ENCODE data around the gene R3HDM4.

Gene R3HDM4

DNA sequence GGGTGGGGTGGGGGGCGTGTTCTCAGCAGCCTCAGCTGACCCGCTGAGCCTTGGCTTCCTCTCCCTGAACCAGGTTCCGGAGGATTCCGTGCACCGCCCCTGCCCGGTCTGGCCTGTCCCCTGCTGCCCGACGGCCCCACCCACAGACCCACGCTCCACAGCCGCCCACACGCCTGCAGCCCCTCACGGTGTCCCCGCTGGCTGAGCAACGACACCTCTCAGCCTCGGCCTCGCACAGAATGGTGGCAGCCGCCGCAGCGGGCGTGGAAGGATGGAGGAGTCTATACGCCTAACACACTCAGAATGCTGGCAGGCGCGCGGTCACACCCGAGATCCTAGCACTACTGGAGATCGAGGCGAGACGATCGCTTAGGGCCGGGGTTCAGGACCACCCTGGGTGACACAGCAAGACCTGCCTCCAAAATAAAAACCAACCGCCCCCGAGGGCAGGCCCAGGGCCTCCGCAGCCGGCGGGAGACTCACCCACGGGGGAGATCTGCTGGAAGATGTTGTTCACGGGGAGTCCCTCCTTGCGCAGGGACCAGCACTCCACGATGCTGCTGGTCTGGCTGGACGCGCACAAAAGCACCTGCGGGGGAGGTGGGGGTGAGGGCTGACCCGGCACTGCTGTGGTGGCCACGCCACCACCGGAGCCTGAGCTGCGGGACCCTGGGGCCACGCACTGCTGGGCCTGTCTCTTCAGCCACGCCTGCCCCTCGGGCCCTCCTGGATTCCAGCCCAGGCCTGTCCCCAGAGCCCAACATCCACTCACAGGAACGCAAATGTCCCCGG, 28.4 kb downstream of the R3HDM4 start:
- Histone ChIP-seq H4K20me1 (ENCODE audit: insufficient read depth, low read length, poor library complexity, severe bottlenecking) (no peaks in the 10 kb centered on the region), H3K9ac (ENCODE audit: low read depth, low read length, poor library complexity, severe bottlenecking) (no peak overlapping the region), H3K9me2 (replicated peaks; ENCODE audit: low read depth, low read length) (no peaks in the 10 kb centered on the region), H3K4me3 (ENCODE audit: low read length, poor library complexity, severe bottlenecking) (no peak overlapping the region), H3K9me3 (ENCODE audit: insufficient read depth, low read depth, low read length) (no peaks in the 10 kb centered on the region), H3K27me3 (ENCODE audit: insufficient read depth, low read length, poor library complexity, severe bottlenecking) (no peaks in the 10 kb centered on the region), H3K79me2 (ENCODE audit: insufficient read depth, low read length) (no peaks in the 10 kb centered on the region), H3K36me3 (ENCODE audit: insufficient read depth, low read length) (peaks cover 2% of the 10 kb centered on the region; the same call in 1 of the 2 replicates), H3K4me1 (ENCODE audit: insufficient read depth, low read length, poor library complexity, severe bottlenecking) (no peaks in the 10 kb centered on the region), H2AFZ (ENCODE audit: low read length) (no peak overlapping the region), H3F3A (ENCODE audit: low read depth) (no peaks in the 10 kb centered on the region), H3K4me2 (ENCODE audit: low read depth, low read length, poor library complexity, severe bottlenecking) (no peak overlapping the region)
- no peak for TF ChIP-seq EZH2phosphoT487 (IDR thresholded peaks at IDR 0.05; ENCODE audit: borderline replicate concordance)
- TF ChIP-seq, protein P1, sequence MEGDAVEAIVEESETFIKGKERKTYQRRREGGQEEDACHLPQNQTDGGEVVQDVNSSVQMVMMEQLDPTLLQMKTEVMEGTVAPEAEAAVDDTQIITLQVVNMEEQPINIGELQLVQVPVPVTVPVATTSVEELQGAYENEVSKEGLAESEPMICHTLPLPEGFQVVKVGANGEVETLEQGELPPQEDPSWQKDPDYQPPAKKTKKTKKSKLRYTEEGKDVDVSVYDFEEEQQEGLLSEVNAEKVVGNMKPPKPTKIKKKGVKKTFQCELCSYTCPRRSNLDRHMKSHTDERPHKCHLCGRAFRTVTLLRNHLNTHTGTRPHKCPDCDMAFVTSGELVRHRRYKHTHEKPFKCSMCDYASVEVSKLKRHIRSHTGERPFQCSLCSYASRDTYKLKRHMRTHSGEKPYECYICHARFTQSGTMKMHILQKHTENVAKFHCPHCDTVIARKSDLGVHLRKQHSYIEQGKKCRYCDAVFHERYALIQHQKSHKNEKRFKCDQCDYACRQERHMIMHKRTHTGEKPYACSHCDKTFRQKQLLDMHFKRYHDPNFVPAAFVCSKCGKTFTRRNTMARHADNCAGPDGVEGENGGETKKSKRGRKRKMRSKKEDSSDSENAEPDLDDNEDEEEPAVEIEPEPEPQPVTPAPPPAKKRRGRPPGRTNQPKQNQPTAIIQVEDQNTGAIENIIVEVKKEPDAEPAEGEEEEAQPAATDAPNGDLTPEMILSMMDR (conservative IDR thresholded peaks at IDR 0.05; ENCODE audit: low read length) = no peak

DNA sequence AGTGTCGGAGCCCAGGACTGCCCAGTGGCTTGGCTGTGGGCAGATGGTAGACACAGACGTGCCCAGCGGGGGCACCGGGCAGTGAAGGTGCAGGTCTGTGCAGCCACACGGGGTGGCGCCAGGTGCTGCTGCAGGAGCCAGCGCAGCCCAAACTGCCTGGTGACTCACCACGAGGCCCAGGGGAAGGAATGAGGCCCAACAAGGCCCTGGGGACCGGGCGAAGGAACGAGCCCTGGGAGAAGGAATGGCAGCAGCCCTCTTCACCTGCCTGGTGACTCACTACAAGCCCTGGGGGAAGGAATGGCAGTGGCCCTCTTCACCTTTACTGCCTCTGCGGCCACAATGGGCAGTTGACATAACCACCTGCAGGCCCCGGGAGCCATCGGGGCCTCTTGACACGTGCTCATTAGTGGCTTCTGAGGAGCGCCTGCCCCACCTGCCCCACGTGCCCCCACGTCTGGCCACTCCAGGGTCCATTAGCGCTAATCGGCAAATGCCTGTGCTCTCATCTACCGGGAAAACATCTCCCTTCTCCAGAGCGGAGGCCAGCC, 29.3 kb downstream of the R3HDM4 start:
- Histone ChIP-seq H3K9ac (ENCODE audit: low read depth, low read length, poor library complexity, severe bottlenecking) (no peak overlapping the region), H3K9me2 (replicated peaks; ENCODE audit: low read depth, low read length) (no peaks in the 10 kb centered on the region), H3K4me1 (ENCODE audit: insufficient read depth, low read length, poor library complexity, severe bottlenecking) (no peaks in the 10 kb centered on the region), H3K36me3 (ENCODE audit: insufficient read depth, low read length) (peaks cover 2% of the 10 kb centered on the region; the same call in 1 of the 2 replicates), H3K4me3 (ENCODE audit: low read length, poor library complexity, severe bottlenecking) (no peak overlapping the region), H3K79me2 (ENCODE audit: insufficient read depth, low read length) (no peaks in the 10 kb centered on the region), H3K4me2 (ENCODE audit: low read depth, low read length, poor library complexity, severe bottlenecking) (no peak overlapping the region), H3K27me3 (ENCODE audit: insufficient read depth, low read length, poor library complexity, severe bottlenecking) (no peaks in the 10 kb centered on the region), H4K20me1 (ENCODE audit: insufficient read depth, low read length, poor library complexity, severe bottlenecking) (no peaks in the 10 kb centered on the region), H3F3A (ENCODE audit: low read depth) (no peaks in the 10 kb centered on the region), H2AFZ (ENCODE audit: low read length) (no peak overlapping the region), H3K9me3 (ENCODE audit: insufficient read depth, low read depth, low read length) (no peaks in the 10 kb centered on the region)
- TF ChIP-seq EZH2phosphoT487 (IDR thresholded peaks at IDR 0.05; ENCODE audit: borderline replicate concordance) = no peak
- TF ChIP-seq, protein P1 (conservative IDR thresholded peaks at IDR 0.05; ENCODE audit: low read length) = no peak

DNA sequence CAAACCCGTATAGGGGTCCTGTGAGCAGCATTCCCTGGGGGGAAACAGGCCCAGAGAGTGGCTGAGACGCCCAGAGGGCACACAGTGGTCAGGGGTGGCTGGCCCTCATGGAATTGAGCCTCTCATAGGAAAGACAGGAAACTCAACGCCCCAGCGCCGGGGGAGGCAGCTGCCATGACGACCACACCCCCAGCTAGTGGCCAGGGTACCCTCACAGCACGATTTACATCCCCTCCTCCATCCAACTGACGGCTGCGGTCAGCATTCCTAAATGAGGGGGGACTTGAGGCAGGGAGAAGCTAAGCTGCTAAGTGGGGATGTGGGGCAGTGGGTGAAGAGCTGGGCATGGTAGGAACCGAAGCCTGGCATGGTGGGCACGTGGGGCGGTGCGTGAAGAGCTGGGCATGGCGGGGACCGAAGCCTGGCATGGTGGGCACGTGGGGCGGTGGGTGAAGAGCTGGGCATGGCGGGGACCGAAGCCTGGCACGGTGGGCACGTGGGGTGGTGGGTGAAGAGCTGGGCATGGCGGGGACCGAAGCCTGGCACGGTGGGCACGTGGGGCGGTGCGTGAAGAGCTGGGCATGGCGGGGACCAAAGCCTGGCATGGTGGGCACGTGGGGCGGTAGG, 30.0 kb downstream of the R3HDM4 start:
- no peaks in the 10 kb centered on the region for H4K20me1 ChIP-seq (ENCODE audit: insufficient read depth, low read length, poor library complexity, severe bottlenecking)
- H3K4me1 ChIP-seq (ENCODE audit: insufficient read depth, low read length, poor library complexity, severe bottlenecking) = no peaks in the 10 kb centered on the region
- no peaks in the 10 kb centered on the region for H3K9me3 ChIP-seq (ENCODE audit: insufficient read depth, low read depth, low read length)
- H2AFZ ChIP-seq (ENCODE audit: low read length) = no peak overlapping the region
- H3K79me2 ChIP-seq (ENCODE audit: insufficient read depth, low read length) = no peaks in the 10 kb centered on the region
- H3K9me2 ChIP-seq (replicated peaks; ENCODE audit: low read depth, low read length) = no peaks in the 10 kb centered on the region
- H3F3A ChIP-seq (ENCODE audit: low read depth) = no peaks in the 10 kb centered on the region
- H3K36me3 ChIP-seq (ENCODE audit: insufficient read depth, low read length) = no peaks in the 10 kb centered on the region; the same call in 1 of the 2 replicates
- no peaks in the 10 kb centered on the region for H3K27me3 ChIP-seq (ENCODE audit: insufficient read depth, low read length, poor library complexity, severe bottlenecking)
- no peak overlapping the region for H3K4me2 ChIP-seq (ENCODE audit: low read depth, low read length, poor library complexity, severe bottlenecking)
- no peak for TF ChIP-seq EZH2phosphoT487 (IDR thresholded peaks at IDR 0.05; ENCODE audit: borderline replicate concordance)
- TF ChIP-seq, protein P1 (conservative IDR thresholded peaks at IDR 0.05; ENCODE audit: low read length) = no peak
- H3K4me3 ChIP-seq (ENCODE audit: low read length, poor library complexity, severe bottlenecking) = no peak overlapping the region
- H3K9ac ChIP-seq (ENCODE audit: low read depth, low read length, poor library complexity, severe bottlenecking) = no peak overlapping the region

All from Loucy (cell line).